H54 (cell line): ENCODE data around the gene MUC2.

Experiments used
- DNase-seq: peaks from one replicate; pipeline ENCODE4 v3.0.0; 2011; ENCODE audit warnings: low spot score, mixed read lengths; ENCODE audit not compliant: insufficient read length
- FAIRE-seq: peaks from 3 replicates; lab custom pipeline; 2011; peaks lifted over from hg19 to GRCh38; lab: Jason Lieb, UNC
- POLR2A ChIP-seq: IDR thresholded peaks from 2 replicates; pipeline ENCODE4 v1.6.1; 2011; ENCODE audit warnings: low read depth, mild to moderate bottlenecking, low read length

Gene MUC2

GRCh38 chr11:1077033-1077416 is 2.4 kb downstream of the MUC2 start:
- TF ChIP-seq POLR2A: no peak
- no peak for FAIRE-seq
- DNase-seq: no peak

GRCh38 chr11:1077417-1078119 is 2.9 kb downstream of the MUC2 start:
- TF ChIP-seq POLR2A: no peak

GRCh38 chr11:1078191-1078601 is 3.5 kb downstream of the MUC2 start:
- no peak for DNase-seq
- FAIRE-seq: no peak
- TF ChIP-seq POLR2A: no peak

More at GRCh38 chr11:1077417-1078119, 2.9 kb downstream of the MUC2 start:
- no peak for DNase-seq
- no peak for FAIRE-seq

- DNase-seq: no peak
- no peak for TF ChIP-seq POLR2A
- FAIRE-seq: no peak
Measured at GRCh38 chr11:1081601-1082311, 7.1 kb downstream of the MUC2 start.

DNA sequence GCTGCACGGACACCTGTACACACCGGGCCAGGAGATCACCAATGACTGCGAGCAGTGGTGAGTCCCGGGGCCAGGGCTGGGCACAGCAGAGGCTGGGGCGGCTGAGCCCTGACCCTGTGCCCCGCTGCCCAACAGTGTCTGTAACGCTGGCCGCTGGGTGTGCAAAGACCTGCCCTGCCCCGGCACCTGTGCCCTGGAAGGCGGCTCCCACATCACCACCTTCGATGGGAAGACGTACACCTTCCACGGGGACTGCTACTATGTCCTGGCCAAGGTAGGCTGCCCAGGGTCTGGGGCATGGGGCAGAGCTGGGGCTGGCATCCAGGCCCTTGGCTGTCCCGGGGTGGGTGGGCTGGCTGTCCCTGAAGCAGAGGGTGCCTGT is 7.7 kb downstream of the MUC2 start:
- TF ChIP-seq POLR2A: no peak
- no peak for DNase-seq
- FAIRE-seq: no peak

DNA sequence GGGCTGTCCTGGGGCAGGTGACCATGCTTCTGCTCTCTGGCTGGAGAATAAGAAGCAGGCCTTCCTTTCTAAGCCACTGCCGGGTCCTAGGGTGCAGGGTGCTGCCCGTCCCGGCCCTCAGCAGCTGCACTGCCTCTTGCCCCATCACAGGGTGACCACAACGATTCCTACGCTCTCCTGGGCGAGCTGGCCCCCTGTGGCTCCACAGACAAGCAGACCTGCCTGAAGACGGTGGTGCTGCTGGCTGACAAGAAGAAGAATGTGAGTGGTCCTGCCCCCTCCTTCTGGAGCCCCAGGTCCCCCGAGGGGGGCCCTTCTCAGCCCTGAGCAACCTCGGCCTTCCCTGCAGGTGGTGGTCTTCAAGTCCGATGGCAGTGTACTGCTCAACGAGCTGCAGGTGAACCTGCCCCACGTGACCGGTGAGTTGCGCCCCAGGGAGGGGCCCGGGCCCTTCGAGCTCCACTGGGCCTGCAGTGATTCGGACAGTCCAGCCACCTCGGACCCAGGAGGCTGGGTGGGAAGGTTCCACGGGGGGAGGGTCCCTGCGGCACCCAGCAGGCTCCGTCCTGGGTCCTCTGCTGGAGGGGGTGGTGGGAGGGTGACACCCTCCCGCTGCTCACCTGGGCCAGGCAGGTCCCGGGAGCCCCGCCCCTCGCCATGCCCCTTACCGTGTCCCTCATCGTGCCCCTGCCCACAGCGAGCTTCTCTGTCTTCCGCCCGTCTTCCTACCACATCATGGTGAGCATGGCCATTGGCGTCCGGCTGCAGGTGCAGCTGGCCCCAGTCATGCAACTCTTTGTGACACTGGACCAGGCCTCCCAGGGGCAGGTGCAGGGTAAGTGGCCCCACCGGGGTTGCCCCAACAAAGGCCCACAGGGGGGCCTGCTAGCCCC is 8.3 kb downstream of the MUC2 start:
- TF ChIP-seq POLR2A: no peak
- no peak for FAIRE-seq
- DNase-seq: peak; percentile 48

- DNase-seq: no peak
- no peak for TF ChIP-seq POLR2A
- no peak for FAIRE-seq
Measured at GRCh38 chr11:1083621-1084551, 9.2 kb downstream of the MUC2 start.

DNA sequence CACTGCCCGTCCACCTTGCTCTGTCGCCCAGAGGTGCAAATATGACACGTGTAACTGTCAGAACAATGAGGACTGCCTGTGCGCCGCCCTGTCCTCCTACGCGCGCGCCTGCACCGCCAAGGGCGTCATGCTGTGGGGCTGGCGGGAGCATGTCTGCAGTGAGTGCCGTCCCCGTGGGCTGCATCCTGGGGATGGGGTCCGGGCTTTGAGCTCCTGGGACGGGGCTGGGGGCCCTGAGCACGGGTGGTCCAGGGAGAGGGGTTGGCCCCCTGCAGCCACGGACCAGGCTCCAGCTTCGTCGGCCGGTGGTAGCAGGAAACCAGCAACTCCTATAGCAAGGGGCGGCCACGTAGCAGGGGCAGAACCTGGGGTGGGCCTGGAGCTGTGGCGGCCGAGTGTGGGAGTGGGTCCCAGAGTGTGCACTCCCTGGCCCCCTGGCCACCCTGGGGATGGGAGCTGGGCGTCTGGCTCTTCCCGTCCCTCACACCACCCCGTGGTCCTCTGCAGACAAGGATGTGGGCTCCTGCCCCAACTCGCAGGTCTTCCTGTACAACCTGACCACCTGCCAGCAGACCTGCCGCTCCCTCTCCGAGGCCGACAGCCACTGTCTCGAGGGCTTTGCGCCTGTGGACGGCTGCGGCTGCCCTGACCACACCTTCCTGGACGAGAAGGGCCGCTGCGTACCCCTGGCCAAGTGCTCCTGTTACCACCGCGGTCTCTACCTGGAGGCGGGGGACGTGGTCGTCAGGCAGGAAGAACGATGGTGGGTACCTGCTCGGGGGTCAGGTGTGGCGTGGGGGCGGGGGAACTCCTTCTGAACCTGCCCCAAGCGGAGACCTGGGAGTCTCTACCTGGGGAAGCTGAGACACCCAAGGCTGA is 10.1 kb downstream of the MUC2 start:
- no peak for FAIRE-seq
- TF ChIP-seq POLR2A: no peak
- no peak for DNase-seq

DNA sequence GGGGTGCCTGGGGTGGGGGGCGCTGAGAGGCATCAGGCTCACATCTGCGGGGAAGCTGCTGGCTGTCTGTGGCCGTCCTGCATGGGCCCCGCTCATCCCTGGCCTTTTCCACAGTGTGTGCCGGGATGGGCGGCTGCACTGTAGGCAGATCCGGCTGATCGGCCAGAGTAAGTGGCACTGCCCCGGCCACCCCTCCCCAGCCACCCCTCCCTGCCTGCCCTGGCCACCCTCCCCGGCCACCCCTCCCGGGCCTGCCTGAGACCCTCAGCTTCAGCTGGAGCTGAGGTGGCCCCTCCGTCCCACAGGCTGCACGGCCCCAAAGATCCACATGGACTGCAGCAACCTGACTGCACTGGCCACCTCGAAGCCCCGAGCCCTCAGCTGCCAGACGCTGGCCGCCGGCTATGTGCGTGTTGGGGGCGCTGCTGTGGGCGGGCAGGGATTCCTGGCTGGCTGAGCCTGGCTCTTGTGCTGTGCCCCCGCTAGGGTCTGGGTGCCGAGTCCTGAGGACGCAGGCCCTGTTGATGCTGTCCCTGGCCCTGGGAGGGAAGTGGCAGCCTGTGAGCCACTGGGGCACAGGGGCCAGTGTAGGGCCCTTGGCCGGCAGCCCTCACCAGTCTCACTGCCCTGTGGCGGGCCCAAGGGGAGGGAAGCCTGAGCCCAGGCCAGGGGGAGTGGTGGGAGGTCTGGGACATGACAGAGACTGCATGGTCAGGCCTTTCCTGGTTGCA is 10.9 kb downstream of the MUC2 start:
- no peak for DNase-seq
- FAIRE-seq: no peak
- TF ChIP-seq POLR2A: no peak

DNA sequence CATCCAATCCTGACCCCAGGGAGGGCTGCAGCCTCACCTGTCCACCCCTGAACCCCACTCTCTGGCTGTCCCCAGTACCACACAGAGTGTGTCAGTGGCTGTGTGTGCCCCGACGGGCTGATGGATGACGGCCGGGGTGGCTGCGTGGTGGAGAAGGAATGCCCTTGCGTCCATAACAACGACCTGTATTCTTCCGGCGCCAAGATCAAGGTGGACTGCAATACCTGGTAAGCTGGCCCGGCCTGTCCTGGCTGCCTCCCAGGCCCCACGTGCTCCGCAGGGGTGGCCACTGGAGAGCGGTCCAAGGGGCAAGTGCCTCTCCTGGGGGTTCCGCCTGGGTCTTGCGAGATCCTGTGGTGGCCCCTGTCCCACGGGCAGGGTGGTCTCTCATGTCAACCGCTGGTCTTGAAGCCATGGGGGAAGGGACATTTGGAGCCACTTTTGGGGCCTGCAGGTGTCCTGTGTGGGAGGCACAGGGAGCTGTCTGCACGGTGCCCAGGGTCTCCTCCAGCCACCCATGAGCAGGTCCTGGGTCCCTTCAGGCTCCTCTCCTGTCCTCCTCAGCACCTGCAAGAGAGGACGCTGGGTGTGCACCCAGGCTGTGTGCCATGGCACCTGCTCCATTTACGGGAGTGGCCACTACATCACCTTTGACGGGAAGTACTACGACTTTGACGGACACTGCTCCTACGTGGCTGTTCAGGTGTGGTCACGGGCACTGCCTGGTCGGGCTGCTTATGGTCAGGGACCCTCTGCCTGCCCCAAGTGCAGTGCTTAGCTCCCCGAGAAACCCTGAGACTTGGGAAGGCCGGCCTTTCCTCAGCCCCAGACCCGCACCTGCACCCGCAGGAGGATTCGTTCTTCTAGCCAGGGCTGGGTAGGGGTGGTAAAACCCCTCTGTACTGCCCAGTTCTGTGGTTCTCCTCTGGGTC is 11.8 kb downstream of the MUC2 start:
- DNase-seq (no peak), FAIRE-seq (no peak)
- no peak for TF ChIP-seq POLR2A
